Measurements from ENCODE around the gene NAGPA. TPM values are rescaled to one million over a fixed set of nuclear protein-coding genes. Genes with fewer than 3 reads are reported as not detected.
"Not testable (repeated sequence)": the region's sequence is repeated elsewhere in the genome, so short reads cannot be mapped to it uniquely, and the experiment has no call there.

Gene NAGPA
- total RNA-seq, 3 donors from 2014 or later (not counting 1 experiment from before 2014, with no cell fraction given), result 14.7 to 27.8 (median 23.0) TPM

- intact Hi-C loops (cut with micrococcal nuclease), result no loop called here
- WGBS (ENCODE audit: insufficient coverage), result 97% methylated on average over 13 of the region's 13 CpGs
- Mint-ChIP-seq H3K4me3 (no peak overlapping the region), H3K9me3 (no peaks in the 10 kb centered on the region), H3K27ac (no peak overlapping the region), H3K4me1 (peaks cover 11% of the 10 kb centered on the region in 2 donors), H3K27me3 (ENCODE audit: low read depth in 2 of 2) (no peaks in the 10 kb centered on the region), H3K36me3 (no peaks in the 10 kb centered on the region)
- no peak overlapping the region for H3K27ac ChIP-seq (ENCODE audit: low read length)
- no peaks in the 10 kb centered on the region for H3K27me3 ChIP-seq (ENCODE audit: control insufficient read depth, insufficient read depth, low read length)
- no peaks in the 10 kb centered on the region for H3K9me3 ChIP-seq (ENCODE audit: control insufficient read depth, insufficient read depth, low read length)
- no peak for ATAC-seq
- no peak for DNase-seq
- peaks cover 21% of the 10 kb centered on the region for H3K36me3 ChIP-seq (ENCODE audit: control insufficient read depth, insufficient read depth, low read length)
- no peak overlapping the region for H3K4me3 ChIP-seq (ENCODE audit: low read length)
- no peak for TF ChIP-seq CTCF (IDR thresholded peaks at IDR 0.05)
- H3K4me1 ChIP-seq (ENCODE audit: control insufficient read depth, insufficient read depth, low read length), result peaks cover 8% of the 10 kb centered on the region
Observed at GRCh38 chr16:5077304-5077703, 43.6 kb upstream of the NAGPA start.

GRCh38 chr16:5075637-5076036 lies 41.9 kb upstream of the NAGPA start:
- H3K27me3 Mint-ChIP-seq (ENCODE audit: low read depth in 2 of 2), result no peaks in the 10 kb centered on the region
- ATAC-seq, result no peak

GRCh38 chr16:5073771-5074170 lies 40.0 kb upstream of the NAGPA start:
- not testable (repeated sequence) for H3K27me3 ChIP-seq (ENCODE audit: control insufficient read depth, insufficient read depth, low read length); H3K9me3 Mint-ChIP-seq; H3K27ac ChIP-seq (ENCODE audit: low read length); H3K4me3 Mint-ChIP-seq; H3K27me3 Mint-ChIP-seq (ENCODE audit: low read depth in 2 of 2); H3K27ac Mint-ChIP-seq; ATAC-seq; H3K9me3 ChIP-seq (ENCODE audit: control insufficient read depth, insufficient read depth, low read length); H3K4me3 ChIP-seq (ENCODE audit: low read length); H3K36me3 Mint-ChIP-seq; DNase-seq
- intact Hi-C loops (cut with micrococcal nuclease), result loop anchor here (2.0 kb wide), 1 partner anchor 23 kb away; the partner anchor contains the start of gene EEF2KMT
- 95% methylated on average over 14 of the region's 15 CpGs for WGBS (ENCODE audit: insufficient coverage)
- Histone ChIP-seq H3K4me1 (ENCODE audit: control insufficient read depth, insufficient read depth, low read length) (peaks cover 18% of the 10 kb centered on the region), H3K36me3 (ENCODE audit: control insufficient read depth, insufficient read depth, low read length) (peaks cover 21% of the 10 kb centered on the region)
- H3K4me1 Mint-ChIP-seq, result peaks cover 26 to 27% of the 10 kb centered on the region in 2 donors

More at GRCh38 chr16:5075637-5076036, 41.9 kb upstream of the NAGPA start:
- H3K4me3 Mint-ChIP-seq, result no peak overlapping the region
- no peak overlapping the region for H3K4me3 ChIP-seq (ENCODE audit: low read length)
- TF ChIP-seq CTCF (IDR thresholded peaks at IDR 0.05), result no peak
- no peaks in the 10 kb centered on the region for H3K9me3 ChIP-seq (ENCODE audit: control insufficient read depth, insufficient read depth, low read length)
- no peaks in the 10 kb centered on the region for H3K9me3 Mint-ChIP-seq
- WGBS (ENCODE audit: insufficient coverage), result 92% methylated on average over 5 of the region's 5 CpGs
- no peak for DNase-seq
- H3K27ac ChIP-seq (ENCODE audit: low read length), result no peak overlapping the region
- H3K4me1 Mint-ChIP-seq, result peaks cover 26 to 27% of the 10 kb centered on the region in 2 donors
- intact Hi-C loops (cut with micrococcal nuclease), result no loop called here
- H3K36me3 Mint-ChIP-seq, result no peaks in the 10 kb centered on the region
- H3K27me3 ChIP-seq (ENCODE audit: control insufficient read depth, insufficient read depth, low read length), result no peaks in the 10 kb centered on the region
- H3K36me3 ChIP-seq (ENCODE audit: control insufficient read depth, insufficient read depth, low read length), result peaks cover 21% of the 10 kb centered on the region
- H3K27ac Mint-ChIP-seq, result no peak overlapping the region
- H3K4me1 ChIP-seq (ENCODE audit: control insufficient read depth, insufficient read depth, low read length), result peaks cover 18% of the 10 kb centered on the region

GRCh38 chr16:5073279-5073629 lies 39.5 kb upstream of the NAGPA start:
- Mint-ChIP-seq H3K4me3 (peak overlapping the region; percentile 98), H3K4me1 (peaks cover 26 to 27% of the 10 kb centered on the region in 2 donors), H3K27me3 (ENCODE audit: low read depth in 2 of 2) (no peaks in the 10 kb centered on the region), H3K27ac (peak overlapping the region; percentile 98 to 99), H3K36me3 (no peaks in the 10 kb centered on the region), H3K9me3 (no peaks in the 10 kb centered on the region)
- WGBS (ENCODE audit: insufficient coverage), result 95% methylated on average over 2 of the region's 2 CpGs
- Histone ChIP-seq H3K4me1 (ENCODE audit: control insufficient read depth, insufficient read depth, low read length) (peaks cover 18% of the 10 kb centered on the region), H3K9me3 (ENCODE audit: control insufficient read depth, insufficient read depth, low read length) (no peaks in the 10 kb centered on the region), H3K36me3 (ENCODE audit: control insufficient read depth, insufficient read depth, low read length) (peaks cover 18% of the 10 kb centered on the region), H3K27me3 (ENCODE audit: control insufficient read depth, insufficient read depth, low read length) (no peaks in the 10 kb centered on the region), H3K27ac (ENCODE audit: low read length) (no peak overlapping the region), H3K4me3 (ENCODE audit: low read length) (no peak overlapping the region)
- intact Hi-C loops (cut with micrococcal nuclease), result loop anchor here (2.0 kb wide), 1 partner anchor 24 kb away; the partner anchor contains the start of gene EEF2KMT
- DNase-seq, result no peak
- no peak for TF ChIP-seq CTCF (IDR thresholded peaks at IDR 0.05)
- no peak for ATAC-seq
